K562 (cell line): ENCODE results near the gene USP32. TPM values are rescaled to one million over a fixed set of nuclear protein-coding genes. Genes with fewer than 3 reads are reported as not detected.

Experiments
- CBFA2T3 ChIP-seq: fragments of 450-650 bp; IDR thresholded peaks from 2 replicates; pipeline ENCODE4 v1.6.1; 2017
- CEBPG ChIP-seq, 3 experiments: fragments of 200-800 bp in 1 of 3; sonication (Bioruptor generic) in 1 of 3; sonication (generic) in 1 of 3; formaldehyde crosslinking in 1 of 3; IDR thresholded peaks in 2 of 3; conservative IDR thresholded peaks in 1 of 3; 2 replicates each; pipeline versions ENCODE4 v1.6.1 to v1.8.0; 2016 to 2022; ENCODE audit warnings: missing compliant biosample characterization in 2 of 3, missing genetic modification characterization in 2 of 3, mild to moderate bottlenecking in 1 of 3, missing genetic modification reagents in 1 of 3
- DDX20 ChIP-seq: fragments of 450-650 bp; IDR thresholded peaks from 2 replicates; pipeline ENCODE4 v1.6.1; 2016; ENCODE audit warnings: missing genetic modification characterization, low read depth, mild to moderate bottlenecking, missing compliant biosample characterization, moderate library complexity
- EHMT2 ChIP-seq: fragments of 450-650 bp; IDR thresholded peaks from 2 replicates; pipeline ENCODE4 v1.6.1; 2018; ENCODE audit warnings: antibody characterized with exemption
- HMG20A ChIP-seq: fragments of 450-650 bp; formaldehyde crosslinking; conservative IDR thresholded peaks from 2 replicates; pipeline ENCODE4 v1.4.0; 2020; ENCODE audit warnings: mild to moderate bottlenecking, mixed read lengths
- HNRNPH1 ChIP-seq: fragments of 200-400 bp; formaldehyde crosslinking; optimal IDR thresholded peaks from 2 replicates; pipeline ENCODE3; 2017; ENCODE audit warnings: low read depth, mild to moderate bottlenecking, low read length, moderate library complexity
- KAT2B ChIP-seq: IDR thresholded peaks from one replicate; pipeline ENCODE4 v1.6.1; 2012; ENCODE audit warnings: low read depth, mild to moderate bottlenecking, control low read depth, inconsistent platforms, low read length, moderate library complexity
- KLF16 ChIP-seq: IDR thresholded peaks from 2 replicates; pipeline ENCODE4 v1.6.1; 2016; ENCODE audit warnings: antibody characterized with exemption
- LARP7 ChIP-seq: fragments of 450-650 bp; IDR thresholded peaks from 2 replicates; pipeline ENCODE4 v1.6.1; 2016
- NBN ChIP-seq: fragments of 450-650 bp; IDR thresholded peaks from 2 replicates; pipeline ENCODE4 v1.6.1; 2016; ENCODE audit warnings: low read depth, mild to moderate bottlenecking
- NCOA1 ChIP-seq: fragments of 450-650 bp; IDR thresholded peaks from 2 replicates; pipeline ENCODE4 v1.6.1; 2016; ENCODE audit warnings: low read depth
- NR3C1 ChIP-seq: sonication (generic); formaldehyde crosslinking; IDR thresholded peaks from 2 replicates; pipeline ENCODE4 v1.8.1; 2022; ENCODE audit warnings: missing genetic modification reagents
- RB1 ChIP-seq: fragments of 450-650 bp; IDR thresholded peaks from 2 replicates; pipeline ENCODE4 v1.6.1; 2017; ENCODE audit warnings: low read depth, mild to moderate bottlenecking
- SMARCE1 ChIP-seq: fragments of 450-650 bp; IDR thresholded peaks from 2 replicates; pipeline ENCODE4 v1.7.1; 2016; ENCODE audit warnings: mild to moderate bottlenecking
- ZNF224 ChIP-seq: sonication (generic); formaldehyde crosslinking; IDR thresholded peaks from 2 replicates; pipeline ENCODE4 v1.8.0; 2022; ENCODE audit warnings: mild to moderate bottlenecking, missing genetic modification reagents
- ZNF75A ChIP-seq: fragments of 450-650 bp; formaldehyde crosslinking; IDR thresholded peaks from 2 replicates; pipeline ENCODE4 v1.4.0; 2020; ENCODE audit warnings: mild to moderate bottlenecking
- ZNF764 ChIP-seq: fragments of 250-450 bp; sonication (Bioruptor Pico); IDR thresholded peaks from 2 replicates; pipeline ENCODE4 v1.4.0; 2020; ENCODE audit warnings: low read depth, mild to moderate bottlenecking, moderate library complexity
- polyA plus RNA-seq, 8 experiments: library from polyadenylated mRNA; depleted of rRNA in 4 of 8; stranded (reverse) in 5 of 8; unstranded in 3 of 8; fragments of >200 nt; fragmentation: Nextera tagmentation in 2 of 8; fragmentation: Illumina TruSeq in 1 of 8; extraction: Ambion mirVana in 2 of 8; extraction: Trizol in 1 of 8; gene quantifications; 2 replicates each; pipeline versions ENCODE4 v1.2.1 to v1.2.3, GENCODE V29; 2011 to 2014; ENCODE audit warnings: inconsistent platforms in 1 of 8, missing spikeins in 1 of 8
- total RNA-seq, 7 experiments: library from RNA; depleted of rRNA in 6 of 7; stranded (reverse); fragments of >200 nt in 6 of 7; fragmentation: Illumina TruSeq in 2 of 7; extraction: Trizol in 2 of 7; gene quantifications; 2 replicates each; pipeline versions ENCODE4 v1.2.1 to v1.2.3, GENCODE V29; 2011 to 2021; ENCODE audit warnings: low replicate concordance in 1 of 7
- TF ChIP-seq, protein P1 (sequence below), 3 experiments: fragments of 200-800 bp in 1 of 3; sonication (Bioruptor generic) in 1 of 3; sonication (generic) in 1 of 3; formaldehyde crosslinking in 1 of 3; IDR thresholded peaks; 2 replicates each; pipeline versions ENCODE4 v1.6.1 to v1.8.0; 2016 to 2022; ENCODE audit warnings: mild to moderate bottlenecking in 2 of 3, missing compliant biosample characterization in 2 of 3, missing genetic modification characterization in 2 of 3, missing genetic modification reagents in 1 of 3
- TF ChIP-seq, protein P2 (sequence below): fragments of 200-800 bp; sonication (Bioruptor generic); IDR thresholded peaks from 2 replicates; pipeline ENCODE4 v1.6.1; 2017; ENCODE audit warnings: missing genetic modification characterization, missing compliant biosample characterization
- TF ChIP-seq, protein P3 (sequence below): IDR thresholded peaks from 2 replicates; pipeline ENCODE4 v1.6.1; 2012; ENCODE audit warnings: low read depth, low read length, improper control_type of control experiment, borderline replicate concordance

USP32 gene
- total and polyA plus RNA-seq, 9 of the 15 experiments (the other 6 are each of a cell fraction or from before 2014, with no cell fraction given) = 18.0 to 69.3 (median 47.1) TPM

- TF ChIP-seq CEBPG (CRISPR knock-in tag; IDR thresholded peaks at IDR 0.05) (no peak), CEBPG (tag; conservative IDR thresholded peaks at IDR 0.05 in 1 of 2, IDR thresholded peaks at IDR 0.05 in 1 of 2) (peak; percentile 6 to 76; a peak in 2 of 4 replicates), HMG20A (CRISPR knock-in tag) (no peak), RB1 (no peak), ZNF764 (CRISPR knock-in tag) (no peak), ZNF224 (CRISPR knock-in tag) (no peak), ZNF75A (CRISPR knock-in tag) (no peak), DDX20 (no peak), HNRNPH1 (no peak), NR3C1 (no peak), NBN (peak; percentile 45; the same call in 1 of the 2 replicates), LARP7 (no peak), SMARCE1 (peak; percentile 82; the same call in 1 of the 2 replicates), CBFA2T3 (peak; percentile 41; the same call in 1 of the 2 replicates), EHMT2 (no peak), KLF16 (no peak), KAT2B (no peak), NCOA1 (no peak)
- TF ChIP-seq, protein P1, sequence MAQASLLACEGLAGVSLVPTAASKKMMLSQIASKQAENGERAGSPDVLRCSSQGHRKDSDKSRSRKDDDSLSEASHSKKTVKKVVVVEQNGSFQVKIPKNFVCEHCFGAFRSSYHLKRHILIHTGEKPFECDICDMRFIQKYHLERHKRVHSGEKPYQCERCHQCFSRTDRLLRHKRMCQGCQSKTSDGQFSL (CRISPR knock-in tag; IDR thresholded peaks at IDR 0.05) = no peak
- TF ChIP-seq, protein P1 (tag; IDR thresholded peaks at IDR 0.05) = no peak
- TF ChIP-seq, protein P2, sequence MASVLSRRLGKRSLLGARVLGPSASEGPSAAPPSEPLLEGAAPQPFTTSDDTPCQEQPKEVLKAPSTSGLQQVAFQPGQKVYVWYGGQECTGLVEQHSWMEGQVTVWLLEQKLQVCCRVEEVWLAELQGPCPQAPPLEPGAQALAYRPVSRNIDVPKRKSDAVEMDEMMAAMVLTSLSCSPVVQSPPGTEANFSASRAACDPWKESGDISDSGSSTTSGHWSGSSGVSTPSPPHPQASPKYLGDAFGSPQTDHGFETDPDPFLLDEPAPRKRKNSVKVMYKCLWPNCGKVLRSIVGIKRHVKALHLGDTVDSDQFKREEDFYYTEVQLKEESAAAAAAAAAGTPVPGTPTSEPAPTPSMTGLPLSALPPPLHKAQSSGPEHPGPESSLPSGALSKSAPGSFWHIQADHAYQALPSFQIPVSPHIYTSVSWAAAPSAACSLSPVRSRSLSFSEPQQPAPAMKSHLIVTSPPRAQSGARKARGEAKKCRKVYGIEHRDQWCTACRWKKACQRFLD = no peak
- TF ChIP-seq, protein P3, sequence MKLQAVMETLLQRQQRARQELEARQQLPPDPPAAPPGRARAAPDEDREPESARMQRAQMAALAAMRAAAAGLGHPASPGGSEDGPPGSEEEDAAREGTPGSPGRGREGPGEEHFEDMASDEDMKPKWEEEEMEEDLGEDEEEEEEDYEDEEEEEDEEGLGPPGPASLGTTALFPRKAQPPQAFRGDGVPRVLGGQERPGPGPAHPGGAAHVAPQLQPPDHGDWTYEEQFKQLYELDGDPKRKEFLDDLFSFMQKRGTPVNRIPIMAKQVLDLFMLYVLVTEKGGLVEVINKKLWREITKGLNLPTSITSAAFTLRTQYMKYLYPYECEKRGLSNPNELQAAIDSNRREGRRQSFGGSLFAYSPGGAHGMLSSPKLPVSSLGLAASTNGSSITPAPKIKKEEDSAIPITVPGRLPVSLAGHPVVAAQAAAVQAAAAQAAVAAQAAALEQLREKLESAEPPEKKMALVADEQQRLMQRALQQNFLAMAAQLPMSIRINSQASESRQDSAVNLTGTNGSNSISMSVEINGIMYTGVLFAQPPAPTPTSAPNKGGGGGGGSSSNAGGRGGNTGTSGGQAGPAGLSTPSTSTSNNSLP = no peak
- TF ChIP-seq, all 486 proteins: peak for 27
These were observed 20.0 kb downstream of the USP32 start (continued) for GRCh38 chr17:60371818-60372510.
